Measurements from ENCODE around the gene PLA2G15. TPM values are rescaled to one million over a fixed set of nuclear protein-coding genes. Genes with fewer than 3 reads are reported as not detected.
A peak's percentile ranks its signal among the peaks of the same experiment; 100 is the strongest.

The PLA2G15 gene
- total RNA-seq, 1 donor from 2014 or later: 30.4 TPM

GRCh38 chr16:68233085-68233834 lies 11.9 kb upstream of the PLA2G15 start:
- no peak overlapping the region for H3K27ac ChIP-seq
- ATAC-seq (no peak), DNase-seq (no peak)
- intact Hi-C loops (cut with DNase I): loop anchor here (10.0 kb wide), 1 partner anchor 148 kb away; the partner anchor contains the start of gene NFATC3
- TF ChIP-seq CTCF (IDR thresholded peaks at IDR 0.05): no peak
- H3K4me3 ChIP-seq: peak overlapping the region; percentile 30
- H3K4me1 ChIP-seq: peaks cover 29% of the 10 kb centered on the region
- H3K9me3 ChIP-seq: no peaks in the 10 kb centered on the region
- H3K36me3 ChIP-seq: peaks cover 26% of the 10 kb centered on the region
- H3K27me3 ChIP-seq: no peaks in the 10 kb centered on the region

GRCh38 chr16:68233835-68234187 lies 11.4 kb upstream of the PLA2G15 start:
- H3K4me1 ChIP-seq: peaks cover 28% of the 10 kb centered on the region
- ATAC-seq: no peak
- H3K9me3 ChIP-seq: no peaks in the 10 kb centered on the region
- no peak overlapping the region for H3K27ac ChIP-seq
- peaks cover 20% of the 10 kb centered on the region for H3K36me3 ChIP-seq
- no peak for DNase-seq
- H3K4me3 ChIP-seq: peak overlapping the region; percentile 30
- intact Hi-C loops (cut with DNase I): loop anchor here (10.0 kb wide), 1 partner anchor 149 kb away; the partner anchor contains the start of gene NFATC3
- H3K27me3 ChIP-seq: no peaks in the 10 kb centered on the region
- TF ChIP-seq CTCF (IDR thresholded peaks at IDR 0.05): no peak

- intact Hi-C loops (cut with DNase I): loop anchor here (10.0 kb wide), 1 partner anchor 150 kb away; the partner anchor contains the start of gene NFATC3
- peak; percentile 95 for DNase-seq
- H3K4me3 ChIP-seq: peak overlapping the region; percentile 71
- H3K36me3 ChIP-seq: peaks cover 19% of the 10 kb centered on the region
- peak; percentile 6 for TF ChIP-seq CTCF (IDR thresholded peaks at IDR 0.05)
- H3K27ac ChIP-seq: peak overlapping the region; percentile 93
- no peaks in the 10 kb centered on the region for H3K9me3 ChIP-seq
- ATAC-seq: peak; percentile 56
- peaks cover 23% of the 10 kb centered on the region for H3K4me1 ChIP-seq
- H3K27me3 ChIP-seq: no peaks in the 10 kb centered on the region
These were observed 10.7 kb upstream of the PLA2G15 start for GRCh38 chr16:68234188-68235107.

- peak; percentile 80 for DNase-seq
- Histone ChIP-seq H3K9me3 (no peaks in the 10 kb centered on the region), H3K4me1 (peaks cover 29% of the 10 kb centered on the region), H3K36me3 (peaks cover 11% of the 10 kb centered on the region), H3K4me3 (peak overlapping the region; percentile 71), H3K27ac (peak overlapping the region; percentile 93), H3K27me3 (no peaks in the 10 kb centered on the region)
- intact Hi-C loops (cut with DNase I): loop anchor here (10.0 kb wide), 1 partner anchor 150 kb away; the partner anchor contains the start of gene NFATC3
- TF ChIP-seq CTCF (IDR thresholded peaks at IDR 0.05): peak; percentile 4
- ATAC-seq: no peak
These were observed 9.9 kb upstream of the PLA2G15 start for GRCh38 chr16:68235108-68235886.

GRCh38 chr16:68235887-68236136 lies 9.4 kb upstream of the PLA2G15 start, which contains the start of gene ESRP2:
ESRP2 (minus strand) TSS chr16:68236127; CDS start chr16:68236045, 82 bp downstream.
- ATAC-seq (no peak), DNase-seq (no peak)
- Histone ChIP-seq H3K4me3 (peak within 1 kb of the TSS; percentile 71), H3K36me3 (peaks cover 9% of the 10 kb centered on the region), H3K27me3 (no peaks in the 10 kb centered on the region), H3K9me3 (no peaks in the 10 kb centered on the region), H3K27ac (peak within 1 kb of the TSS; percentile 93), H3K4me1 (peaks cover 29% of the 10 kb centered on the region)
- no peak for TF ChIP-seq CTCF (IDR thresholded peaks at IDR 0.05)
- intact Hi-C loops (cut with DNase I): loop anchor here (10.0 kb wide), 1 partner anchor 151 kb away; the partner anchor contains the start of gene NFATC3

Measured in upper lobe of right lung (tissue), 1 donor.